ENCODE measurements around the gene FOXO3.

FOXO3 gene

DNA sequence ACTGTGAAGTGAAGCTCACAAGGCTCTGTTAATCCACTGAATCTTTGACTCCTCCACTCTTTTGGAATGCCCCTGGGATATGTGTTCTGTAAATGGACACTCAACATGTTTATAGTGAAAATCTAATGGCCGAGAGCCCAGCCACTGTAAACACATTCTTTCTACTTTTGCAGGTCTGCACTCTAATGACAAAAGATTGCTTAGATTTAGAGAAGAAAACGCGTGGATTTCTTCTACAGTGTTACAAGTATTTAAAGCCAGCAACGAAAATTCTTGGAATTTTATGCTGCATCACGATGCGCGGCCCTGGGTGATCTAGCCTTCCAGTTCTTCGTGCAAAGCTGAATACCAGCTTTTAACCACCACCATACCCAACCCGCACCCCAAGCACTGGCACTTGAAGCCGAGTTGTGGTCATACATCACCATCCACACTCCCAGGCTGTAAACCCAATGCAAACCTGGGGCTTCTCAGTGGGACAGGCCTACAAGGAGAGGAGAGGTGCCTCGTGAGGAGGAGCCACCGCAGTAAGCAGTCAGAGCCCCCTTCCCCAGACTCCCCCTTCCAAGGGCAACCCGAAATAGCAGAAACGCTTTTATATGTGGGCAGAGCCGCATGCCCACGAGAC, 3.7 kb upstream of the FOXO3 start:
- DNase-seq, result peak; percentile 76
- no peaks in the 10 kb centered on the region for H3K27me3 ChIP-seq (ENCODE audit: control insufficient read depth in 1 of 2, insufficient read depth in 1 of 2, low read length in 2 of 2)
- peak overlapping the region in 1 of 2 experiments; percentile 47 for H3K4ac ChIP-seq (ENCODE audit: low read depth in 1 of 2, low read length in 2 of 2)
- H3K36me3 ChIP-seq (ENCODE audit: control insufficient read depth in 1 of 2, insufficient read depth in 2 of 2, low read depth in 1 of 2, low read length in 2 of 2), result no peaks in the 10 kb centered on the region
- peaks cover 2% of the 10 kb centered on the region for H3K79me1 ChIP-seq (replicated peaks; ENCODE audit: low read length, poor library complexity, severe bottlenecking)
- no peak overlapping the region for H4K91ac ChIP-seq (ENCODE audit: low read length)
- peak overlapping the region in 1 of 2 experiments; percentile 1 for H3K23ac ChIP-seq (ENCODE audit: low read length in 2 of 2)
- peak overlapping the region; percentile 12 for H4K8ac ChIP-seq (ENCODE audit: low read length)
- H3K4me1 ChIP-seq (ENCODE audit: control insufficient read depth, insufficient read depth, low read depth, low read length), result peaks cover 6% of the 10 kb centered on the region
- H3K14ac ChIP-seq (ENCODE audit: low read length in 2 of 2), result no peak overlapping the region
- peak overlapping the region; percentile 2 for H2BK120ac ChIP-seq (ENCODE audit: low read depth, low read length)
- peak overlapping the region; percentile 57 for H2AFZ ChIP-seq (ENCODE audit: low read depth, low read length)
- no peak overlapping the region for H2BK5ac ChIP-seq (ENCODE audit: low read depth, low read length, poor library complexity, severe bottlenecking)
- H3K9me3 ChIP-seq (ENCODE audit: control insufficient read depth, low read length), result no peaks in the 10 kb centered on the region
- H3K4me2 ChIP-seq (ENCODE audit: low read length, poor library complexity, severe bottlenecking), result peak overlapping the region; percentile 82
- no peak overlapping the region for H2AK5ac ChIP-seq (ENCODE audit: low read length, severe bottlenecking)
- peak overlapping the region; percentile 82 to 83 for H3K4me3 ChIP-seq (ENCODE audit: insufficient read depth in 1 of 2, low read depth in 1 of 2, low read length in 2 of 2)
- H2BK15ac ChIP-seq (ENCODE audit: low read depth, poor library complexity, severe bottlenecking), result no peak overlapping the region
- H3K18ac ChIP-seq (ENCODE audit: low read depth in 1 of 2, low read length in 2 of 2), result peak overlapping the region; percentile 84 to 88
- no peak overlapping the region for H3K27ac ChIP-seq (ENCODE audit: low read length, poor library complexity, severe bottlenecking)
- WGBS, result 30% methylated on average over 16 of the region's 16 CpGs
- peak overlapping the region; percentile 91 for H3K9ac ChIP-seq (ENCODE audit: low read length)
- peak overlapping the region; percentile 8 to 41 for H2BK12ac ChIP-seq (ENCODE audit: low read length in 2 of 2)

DNA sequence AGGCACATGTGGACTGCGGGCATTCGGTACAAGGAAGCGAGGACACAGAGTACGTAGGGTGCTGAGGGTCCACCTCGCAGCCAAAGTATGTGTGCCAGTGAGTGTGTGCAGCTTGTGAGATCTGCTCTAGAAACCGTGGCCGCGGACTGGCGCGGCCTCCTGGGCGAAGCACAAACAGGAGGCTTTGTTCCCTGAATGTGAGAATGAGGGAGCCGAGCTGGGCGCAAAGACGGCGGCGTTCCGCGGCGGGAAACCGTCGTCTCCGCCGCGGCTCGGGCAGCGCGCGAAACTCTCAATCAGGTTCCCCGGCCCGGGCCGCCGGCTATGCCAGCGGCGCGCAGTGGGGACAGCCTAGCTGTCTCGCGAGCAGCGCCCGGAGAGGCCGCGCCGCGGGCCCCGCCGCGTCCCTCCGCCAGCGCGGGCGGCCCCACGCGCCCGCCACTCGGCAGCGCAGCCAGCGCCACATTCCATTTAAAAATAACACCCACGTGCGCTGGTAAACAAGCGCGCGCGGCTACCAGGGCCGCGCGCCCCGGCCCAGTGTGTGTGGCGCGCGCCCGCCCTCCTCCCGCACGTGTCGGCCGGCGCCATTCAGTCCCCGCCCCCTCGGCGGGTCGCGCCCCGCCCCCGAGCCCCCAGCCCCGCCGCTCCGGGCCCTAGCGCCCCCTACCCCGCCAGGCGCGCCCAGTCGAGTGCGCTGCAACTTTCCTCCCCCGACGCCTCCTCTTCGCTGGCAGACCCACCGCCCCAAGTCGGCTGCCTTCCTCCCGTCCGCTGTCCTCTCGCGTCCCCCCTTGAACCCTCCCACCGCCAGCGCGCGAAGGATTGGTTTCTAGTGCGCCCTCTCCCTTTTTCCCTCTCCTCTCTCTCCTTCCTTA, 3.0 kb upstream of the FOXO3 start:
- Histone ChIP-seq H3K18ac (ENCODE audit: low read depth in 1 of 2, low read length in 2 of 2) (peak overlapping the region; percentile 95 to 97), H3K4me2 (ENCODE audit: low read length, poor library complexity, severe bottlenecking) (peak overlapping the region; percentile 82)

GRCh38 chr6:108558372-108559096, 2.2 kb upstream of the FOXO3 start:
- no peak overlapping the region for H2BK12ac ChIP-seq (ENCODE audit: low read length in 2 of 2)
- no peak overlapping the region for H2AK5ac ChIP-seq (ENCODE audit: low read length, severe bottlenecking)
- no peak overlapping the region for H4K91ac ChIP-seq (ENCODE audit: low read length)
- no peak overlapping the region for H4K8ac ChIP-seq (ENCODE audit: low read length)
- H2BK5ac ChIP-seq (ENCODE audit: low read depth, low read length, poor library complexity, severe bottlenecking), result no peak overlapping the region
- no peak overlapping the region for H2BK15ac ChIP-seq (ENCODE audit: low read depth, poor library complexity, severe bottlenecking)
- H3K27me3 ChIP-seq (ENCODE audit: control insufficient read depth in 1 of 2, insufficient read depth in 1 of 2, low read length in 2 of 2), result no peaks in the 10 kb centered on the region
- no peak overlapping the region for H3K4ac ChIP-seq (ENCODE audit: low read depth in 1 of 2, low read length in 2 of 2)
- under 1% methylated on average over 44 of the region's 58 CpGs for WGBS
- H2AFZ ChIP-seq (ENCODE audit: low read depth, low read length), result peak overlapping the region; percentile 97
- H3K36me3 ChIP-seq (ENCODE audit: control insufficient read depth in 1 of 2, insufficient read depth in 2 of 2, low read depth in 1 of 2, low read length in 2 of 2), result no peaks in the 10 kb centered on the region
- H3K27ac ChIP-seq (ENCODE audit: low read length, poor library complexity, severe bottlenecking), result peak overlapping the region; percentile 94
- peak overlapping the region; percentile 94 for H3K4me2 ChIP-seq (ENCODE audit: low read length, poor library complexity, severe bottlenecking)
- peaks cover 2% of the 10 kb centered on the region for H3K79me1 ChIP-seq (replicated peaks; ENCODE audit: low read length, poor library complexity, severe bottlenecking)
- H3K9me3 ChIP-seq (ENCODE audit: control insufficient read depth, low read length), result no peaks in the 10 kb centered on the region
- no peak overlapping the region for H3K14ac ChIP-seq (ENCODE audit: low read length in 2 of 2)
- no peak overlapping the region for H2BK120ac ChIP-seq (ENCODE audit: low read depth, low read length)
- DNase-seq, result peak; percentile 99
- peak overlapping the region in 1 of 2 experiments; percentile 45 for H3K18ac ChIP-seq (ENCODE audit: low read depth in 1 of 2, low read length in 2 of 2)
- H3K4me1 ChIP-seq (ENCODE audit: control insufficient read depth, insufficient read depth, low read depth, low read length), result peaks cover 9% of the 10 kb centered on the region
- no peak overlapping the region for H3K23ac ChIP-seq (ENCODE audit: low read length in 2 of 2)
- peak overlapping the region; percentile 92 to 96 for H3K4me3 ChIP-seq (ENCODE audit: insufficient read depth in 1 of 2, low read depth in 1 of 2, low read length in 2 of 2)
- H3K9ac ChIP-seq (ENCODE audit: low read length), result peak overlapping the region; percentile 93

More for the DNA sequence above, 3.0 kb upstream of the FOXO3 start:
- H2BK12ac ChIP-seq (ENCODE audit: low read length in 2 of 2), result peak overlapping the region; percentile 41 to 96
- peak overlapping the region; percentile 58 for H2BK5ac ChIP-seq (ENCODE audit: low read depth, low read length, poor library complexity, severe bottlenecking)
- H2AK5ac ChIP-seq (ENCODE audit: low read length, severe bottlenecking), result no peak overlapping the region
- H3K4me3 ChIP-seq (ENCODE audit: insufficient read depth in 1 of 2, low read depth in 1 of 2, low read length in 2 of 2), result peak overlapping the region; percentile 82 to 83
- peak overlapping the region; percentile 91 for H3K9ac ChIP-seq (ENCODE audit: low read length)
- peak overlapping the region; percentile 83 for H4K8ac ChIP-seq (ENCODE audit: low read length)
- no peaks in the 10 kb centered on the region for H3K27me3 ChIP-seq (ENCODE audit: control insufficient read depth in 1 of 2, insufficient read depth in 1 of 2, low read length in 2 of 2)
- H3K79me1 ChIP-seq (replicated peaks; ENCODE audit: low read length, poor library complexity, severe bottlenecking), result peaks cover 2% of the 10 kb centered on the region
- no peaks in the 10 kb centered on the region for H3K9me3 ChIP-seq (ENCODE audit: control insufficient read depth, low read length)
- peak overlapping the region; percentile 94 for H3K27ac ChIP-seq (ENCODE audit: low read length, poor library complexity, severe bottlenecking)
- under 1% methylated on average over 90 of the region's 105 CpGs for WGBS
- peak overlapping the region; percentile 73 for H2BK15ac ChIP-seq (ENCODE audit: low read depth, poor library complexity, severe bottlenecking)
- H3K4me1 ChIP-seq (ENCODE audit: control insufficient read depth, insufficient read depth, low read depth, low read length), result peaks cover 9% of the 10 kb centered on the region
- H2BK120ac ChIP-seq (ENCODE audit: low read depth, low read length), result peak overlapping the region; percentile 54
- peak overlapping the region in 1 of 2 experiments; percentile 47 for H3K4ac ChIP-seq (ENCODE audit: low read depth in 1 of 2, low read length in 2 of 2)
- H2AFZ ChIP-seq (ENCODE audit: low read depth, low read length), result peak overlapping the region; percentile 97
- peak overlapping the region in 1 of 2 experiments; percentile 90 for H3K14ac ChIP-seq (ENCODE audit: low read length in 2 of 2)
- H4K91ac ChIP-seq (ENCODE audit: low read length), result peak overlapping the region; percentile 79
- no peak overlapping the region for H3K23ac ChIP-seq (ENCODE audit: low read length in 2 of 2)
- no peaks in the 10 kb centered on the region for H3K36me3 ChIP-seq (ENCODE audit: control insufficient read depth in 1 of 2, insufficient read depth in 2 of 2, low read depth in 1 of 2, low read length in 2 of 2)
- peak; percentile 80 for DNase-seq
